ENCODE data around the gene DCAF11.

- no peak for TF ChIP-seq EZH2phosphoT487 (IDR thresholded peaks at IDR 0.05; ENCODE audit: insufficient read depth, low read depth)
- no peak for TF ChIP-seq EZH2 (IDR thresholded peaks at IDR 0.05; ENCODE audit: insufficient read depth, poor library complexity, severe bottlenecking)
These were observed 19.7 kb upstream of the DCAF11 start for GRCh38 chr14:24094841-24095270.

Data from GM23248 (cell line).